ENCODE data around the gene UBAP1L. TPM values are rescaled to one million over a fixed set of nuclear protein-coding genes. Genes with fewer than 3 reads are reported as not detected.
"Not testable (repeated sequence)": the region's sequence is repeated elsewhere in the genome, so short reads cannot be mapped to it uniquely, and the experiment has no call there.

UBAP1L gene
- total RNA-seq, 1 donor from 2014 or later: 1.2 TPM

GRCh38 chr15:65077291-65077980 is 37.6 kb downstream of the UBAP1L start:
- no peaks in the 10 kb centered on the region for H3K36me3 ChIP-seq (ENCODE audit: control insufficient read depth, insufficient read depth, low read length)
- DNase-seq (ENCODE audit: low read depth): no peak
- TF ChIP-seq CTCF (IDR thresholded peaks at IDR 0.05; ENCODE audit: insufficient read depth, low read length, poor library complexity, severe bottlenecking): no peak

GRCh38 chr15:65076486-65077290 is 38.3 kb downstream of the UBAP1L start, which contains the start of gene KBTBD13:
KBTBD13 (plus strand) TSS chr15:65076746; CDS start chr15:65076816, 70 bp downstream.
- Histone ChIP-seq H3K27me3 (ENCODE audit: control insufficient read depth, insufficient read depth, low read length) (peaks cover 36% of the 10 kb centered on the region), H3K36me3 (ENCODE audit: control insufficient read depth, insufficient read depth, low read length) (no peaks in the 10 kb centered on the region), H3K4me3 (ENCODE audit: low read depth, low read length) (no peak within 1 kb of the TSS)
- no peak for DNase-seq (ENCODE audit: low read depth)
- no peak for TF ChIP-seq CTCF (IDR thresholded peaks at IDR 0.05; ENCODE audit: insufficient read depth, low read length, poor library complexity, severe bottlenecking)

More at GRCh38 chr15:65077291-65077980, 37.6 kb downstream of the UBAP1L start:
- H3K27me3 ChIP-seq (ENCODE audit: control insufficient read depth, insufficient read depth, low read length): peaks cover 37% of the 10 kb centered on the region
- no peak overlapping the region for H3K4me3 ChIP-seq (ENCODE audit: low read depth, low read length)

- H3K36me3 ChIP-seq (ENCODE audit: control insufficient read depth, insufficient read depth, low read length); H3K4me3 ChIP-seq (ENCODE audit: low read depth, low read length); DNase-seq (ENCODE audit: low read depth): not testable (repeated sequence)
- H3K27me3 ChIP-seq (ENCODE audit: control insufficient read depth, insufficient read depth, low read length): peaks cover 33% of the 10 kb centered on the region
These were observed 39.2 kb downstream of the UBAP1L start for GRCh38 chr15:65075607-65076395.

- H3K36me3 ChIP-seq (ENCODE audit: control insufficient read depth, insufficient read depth, low read length); DNase-seq (ENCODE audit: low read depth); H3K4me3 ChIP-seq (ENCODE audit: low read depth, low read length): not testable (repeated sequence)
- H3K27me3 ChIP-seq (ENCODE audit: control insufficient read depth, insufficient read depth, low read length): peaks cover 31% of the 10 kb centered on the region
These were observed 40.1 kb downstream of the UBAP1L start for GRCh38 chr15:65074946-65075345.

GRCh38 chr15:65072617-65073016 is 42.4 kb downstream of the UBAP1L start:
- no peak for DNase-seq (ENCODE audit: low read depth)
- no peak for TF ChIP-seq CTCF (IDR thresholded peaks at IDR 0.05; ENCODE audit: insufficient read depth, low read length, poor library complexity, severe bottlenecking)
- Histone ChIP-seq H3K36me3 (ENCODE audit: control insufficient read depth, insufficient read depth, low read length) (no peaks in the 10 kb centered on the region), H3K27me3 (ENCODE audit: control insufficient read depth, insufficient read depth, low read length) (peaks cover 17% of the 10 kb centered on the region), H3K4me3 (ENCODE audit: low read depth, low read length) (no peak overlapping the region)

GRCh38 chr15:65072027-65072426 is 43.0 kb downstream of the UBAP1L start:
- no peak for TF ChIP-seq CTCF (IDR thresholded peaks at IDR 0.05; ENCODE audit: insufficient read depth, low read length, poor library complexity, severe bottlenecking)
- no peak for DNase-seq (ENCODE audit: low read depth)
- Histone ChIP-seq H3K27me3 (ENCODE audit: control insufficient read depth, insufficient read depth, low read length) (peaks cover 17% of the 10 kb centered on the region), H3K36me3 (ENCODE audit: control insufficient read depth, insufficient read depth, low read length) (no peaks in the 10 kb centered on the region), H3K4me3 (ENCODE audit: low read depth, low read length) (no peak overlapping the region)

Measured in kidney epithelial cell (primary cell).